SK-N-SH (cell line): ENCODE data around the gene NUP210L.

Experiments used
- EP300 ChIP-seq, 2 experiments: IDR thresholded peaks; 2 replicates each; pipeline versions ENCODE4 v1.4.0 to v1.6.1; 2012; ENCODE audit warnings: borderline replicate concordance in 1 of 2, low read depth in 1 of 2, low read length in 1 of 2
- FOXJ3 ChIP-seq: sonication (generic); formaldehyde crosslinking; IDR thresholded peaks from 2 replicates; pipeline ENCODE4 v1.5.1; 2020; ENCODE audit warnings: mild to moderate bottlenecking, missing genetic modification reagents
- MXI1 ChIP-seq: IDR thresholded peaks from 2 replicates; pipeline ENCODE4 v1.6.1; 2012; ENCODE audit warnings: mild to moderate bottlenecking, low read depth, low read length, improper control_type of control experiment
- NFIC ChIP-seq: IDR thresholded peaks from 2 replicates; pipeline ENCODE4 v1.4.0; 2012; ENCODE audit warnings: borderline replicate concordance
- RAD21 ChIP-seq: IDR thresholded peaks from 2 replicates; pipeline ENCODE4 v1.6.1; 2012; ENCODE audit warnings: mild to moderate bottlenecking, low read length
- RFX5 ChIP-seq: IDR thresholded peaks from 2 replicates; pipeline ENCODE4 v1.6.1; 2012; ENCODE audit warnings: mild to moderate bottlenecking, improper control_type of control experiment, low read length
- TF ChIP-seq, protein P1 (sequence below): fragments of 150-350 bp; IDR thresholded peaks from 2 replicates; pipeline ENCODE4 v1.6.1; 2017; ENCODE audit warnings: antibody characterized with exemption, low read length, low read depth, borderline replicate concordance
- TF ChIP-seq, protein P2 (sequence below): fragments of 200-600 bp; sonication (generic); IDR thresholded peaks from 2 replicates; pipeline ENCODE4 v1.6.1; 2017; ENCODE audit warnings: antibody characterized with exemption, mild to moderate bottlenecking, moderate library complexity

DNA sequence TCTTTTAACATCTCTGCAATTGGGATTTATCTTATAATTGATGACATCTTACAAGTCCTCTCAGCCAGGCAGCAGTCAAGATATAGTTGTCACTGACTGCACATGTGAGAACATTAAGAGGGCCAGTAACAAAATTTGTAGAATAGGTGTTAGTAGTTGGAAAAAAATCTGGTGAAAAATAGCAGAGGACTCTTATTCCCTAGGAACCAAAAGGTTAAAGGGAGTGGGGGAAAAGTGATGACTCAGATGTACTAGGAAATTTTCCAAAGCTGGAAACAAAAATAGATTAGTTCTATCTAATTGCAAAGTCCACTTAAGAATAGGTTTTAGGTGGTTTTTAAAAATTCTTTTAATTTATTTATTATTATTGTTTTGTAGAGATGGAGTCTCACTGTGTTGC, 3.6 kb downstream of the NUP210L start:
- TF ChIP-seq RFX5 = no peak
- TF ChIP-seq, protein P1, sequence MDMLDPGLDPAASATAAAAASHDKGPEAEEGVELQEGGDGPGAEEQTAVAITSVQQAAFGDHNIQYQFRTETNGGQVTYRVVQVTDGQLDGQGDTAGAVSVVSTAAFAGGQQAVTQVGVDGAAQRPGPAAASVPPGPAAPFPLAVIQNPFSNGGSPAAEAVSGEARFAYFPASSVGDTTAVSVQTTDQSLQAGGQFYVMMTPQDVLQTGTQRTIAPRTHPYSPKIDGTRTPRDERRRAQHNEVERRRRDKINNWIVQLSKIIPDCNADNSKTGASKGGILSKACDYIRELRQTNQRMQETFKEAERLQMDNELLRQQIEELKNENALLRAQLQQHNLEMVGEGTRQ = no peak
- no peak for TF ChIP-seq FOXJ3 (CRISPR knock-in tag)
- TF ChIP-seq, protein P2, sequence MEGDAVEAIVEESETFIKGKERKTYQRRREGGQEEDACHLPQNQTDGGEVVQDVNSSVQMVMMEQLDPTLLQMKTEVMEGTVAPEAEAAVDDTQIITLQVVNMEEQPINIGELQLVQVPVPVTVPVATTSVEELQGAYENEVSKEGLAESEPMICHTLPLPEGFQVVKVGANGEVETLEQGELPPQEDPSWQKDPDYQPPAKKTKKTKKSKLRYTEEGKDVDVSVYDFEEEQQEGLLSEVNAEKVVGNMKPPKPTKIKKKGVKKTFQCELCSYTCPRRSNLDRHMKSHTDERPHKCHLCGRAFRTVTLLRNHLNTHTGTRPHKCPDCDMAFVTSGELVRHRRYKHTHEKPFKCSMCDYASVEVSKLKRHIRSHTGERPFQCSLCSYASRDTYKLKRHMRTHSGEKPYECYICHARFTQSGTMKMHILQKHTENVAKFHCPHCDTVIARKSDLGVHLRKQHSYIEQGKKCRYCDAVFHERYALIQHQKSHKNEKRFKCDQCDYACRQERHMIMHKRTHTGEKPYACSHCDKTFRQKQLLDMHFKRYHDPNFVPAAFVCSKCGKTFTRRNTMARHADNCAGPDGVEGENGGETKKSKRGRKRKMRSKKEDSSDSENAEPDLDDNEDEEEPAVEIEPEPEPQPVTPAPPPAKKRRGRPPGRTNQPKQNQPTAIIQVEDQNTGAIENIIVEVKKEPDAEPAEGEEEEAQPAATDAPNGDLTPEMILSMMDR = no peak
- TF ChIP-seq RAD21 = no peak
- no peak for TF ChIP-seq MXI1
- no peak for TF ChIP-seq NFIC
- TF ChIP-seq EP300 (IDR thresholded peaks at IDR 0.05; ENCODE audit: borderline replicate concordance in 1 of 2, low read depth in 1 of 2, low read length in 1 of 2) = no peak
